ENCODE measurements around the gene CYLD.

Gene CYLD

DNA sequence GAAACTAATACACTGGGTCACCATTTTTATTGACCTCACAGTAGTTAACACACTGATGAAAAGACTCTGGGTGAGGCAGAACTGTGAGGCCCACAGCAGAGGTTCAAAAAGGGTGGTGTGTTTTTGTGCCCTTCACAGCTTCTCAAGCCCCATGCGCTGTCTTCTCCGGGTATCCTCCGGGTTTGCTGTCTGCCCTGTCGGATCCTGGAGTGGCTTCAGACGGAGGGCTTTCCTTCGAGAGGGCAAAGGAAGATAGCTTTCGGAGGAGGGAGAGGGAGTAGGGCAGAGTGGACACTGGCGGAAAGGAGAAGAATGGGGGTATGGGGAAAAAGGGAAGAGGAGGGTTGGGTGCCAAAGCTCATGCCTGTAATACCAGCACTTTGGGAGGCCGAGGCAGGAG lies 80.8 kb downstream of the CYLD start:
- DNase-seq = no peak

- DNase-seq = no peak
Measured at GRCh38 chr16:50826797-50827316, 85.0 kb downstream of the CYLD start.

- no peak for DNase-seq
Measured at GRCh38 chr16:50828164-50828702, 86.3 kb downstream of the CYLD start.

DNA sequence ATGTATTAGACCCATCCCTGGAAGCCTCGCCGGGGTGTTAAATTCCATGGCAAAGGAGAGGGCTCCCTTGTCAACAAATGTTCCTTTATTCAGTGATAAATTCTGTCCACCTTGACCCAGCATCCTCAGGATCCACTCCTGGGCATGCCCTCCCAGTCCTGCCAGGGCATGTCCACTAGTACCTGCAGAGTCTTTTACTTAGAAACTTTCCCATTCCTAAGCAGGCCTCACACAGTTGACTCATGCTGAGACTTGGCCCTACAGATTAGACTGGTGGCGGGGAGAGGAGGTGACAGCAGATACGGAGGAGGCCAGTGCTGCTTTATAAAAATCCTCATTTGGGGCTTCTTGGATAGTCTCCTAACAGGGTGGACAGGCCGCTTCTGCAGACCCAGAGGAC lies 88.8 kb downstream of the CYLD start:
- no peak for DNase-seq

DNA sequence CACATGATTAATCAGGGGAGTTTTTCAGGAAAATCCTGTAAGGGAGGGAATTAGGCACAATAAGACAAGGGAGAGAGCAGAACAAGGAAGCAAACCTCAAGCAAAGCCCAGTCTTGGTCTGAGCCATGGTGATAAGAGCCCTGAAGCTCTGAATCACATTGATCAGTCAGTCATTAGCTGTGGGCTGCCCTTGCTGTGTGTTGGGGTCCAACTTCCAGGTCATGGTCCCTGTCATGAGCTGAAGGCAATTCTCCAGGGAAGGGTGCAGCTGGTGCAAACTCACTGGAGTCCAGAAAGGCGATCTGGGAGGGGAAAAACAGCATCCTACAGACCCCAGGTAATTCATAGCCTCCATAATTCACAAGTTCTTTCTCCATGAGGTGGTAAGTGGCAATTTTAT lies 89.9 kb downstream of the CYLD start:
- DNase-seq = no peak

DNA sequence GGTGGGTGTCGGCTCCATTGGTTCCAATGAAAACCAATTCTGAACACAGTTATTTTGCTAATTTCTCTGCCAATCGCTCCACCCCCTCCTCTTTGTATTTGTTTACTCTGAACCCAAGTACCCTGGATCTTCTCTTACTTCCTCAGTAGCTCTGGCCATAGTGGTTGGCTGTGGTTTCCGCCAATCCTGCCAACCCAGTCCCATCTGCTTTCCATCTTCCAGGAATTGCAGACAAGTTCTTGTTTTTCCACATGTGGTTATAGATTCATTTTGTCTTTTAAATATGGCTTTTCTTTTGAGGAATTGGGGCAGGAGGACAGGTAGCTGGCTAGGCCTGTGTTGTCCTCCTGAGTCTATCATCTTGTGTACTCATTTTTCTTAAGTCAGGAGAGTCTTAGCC lies 92.0 kb downstream of the CYLD start:
- no peak for DNase-seq

DNA sequence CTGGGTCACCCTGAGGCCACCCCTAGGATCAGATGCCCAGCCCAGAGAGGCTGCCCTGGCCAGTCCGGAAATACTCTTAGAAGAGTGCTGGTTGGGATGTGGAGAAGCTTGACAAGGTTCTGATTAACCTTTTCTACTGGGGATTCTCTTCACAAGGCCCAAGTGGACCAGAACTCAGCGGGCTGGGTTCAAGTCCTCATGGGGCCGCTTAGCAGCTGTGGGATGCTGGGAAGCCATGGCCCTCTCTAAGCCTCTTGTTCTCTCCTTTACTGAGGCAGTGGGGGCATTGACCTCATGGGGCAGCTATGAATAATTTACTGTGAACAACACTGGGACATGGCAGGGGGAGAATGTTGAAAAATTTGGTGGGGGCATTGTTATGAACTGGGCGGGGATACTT lies 92.8 kb downstream of the CYLD start:
- DNase-seq = no peak

GRCh38 chr16:50835358-50836060 lies 93.6 kb downstream of the CYLD start:
- no peak for DNase-seq

DNA sequence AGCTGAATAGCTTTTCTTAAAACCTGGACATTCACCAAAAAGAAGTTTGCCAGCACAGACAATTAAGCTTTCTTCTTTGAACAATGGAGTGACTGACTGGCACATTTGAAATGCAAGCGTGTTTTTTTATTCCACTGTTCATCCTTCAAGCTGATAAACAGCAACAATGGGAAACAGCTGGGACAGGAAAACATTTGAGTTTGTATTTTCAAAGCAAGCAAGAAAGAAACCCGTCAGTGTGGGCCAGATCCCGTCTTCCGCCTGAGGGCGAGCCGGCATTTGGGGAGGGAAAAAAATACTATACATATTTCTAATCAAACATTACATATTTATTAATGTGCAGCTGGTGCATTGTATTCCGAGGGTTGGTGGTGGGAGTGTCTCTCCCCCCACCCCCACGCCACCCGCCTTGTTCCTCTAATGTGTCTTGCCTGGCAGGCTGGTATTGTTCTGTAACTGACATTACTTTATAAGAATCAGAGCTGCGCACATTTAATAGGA lies 94.3 kb downstream of the CYLD start:
- DNase-seq = no peak

- no peak for DNase-seq
Measured at GRCh38 chr16:50837324-50837723, 95.4 kb downstream of the CYLD start.

GRCh38 chr16:50838165-50838564 lies 96.3 kb downstream of the CYLD start:
- no peak for DNase-seq

- no peak for DNase-seq
Measured at GRCh38 chr16:50838885-50839284, 97.0 kb downstream of the CYLD start.

- no peak for DNase-seq
Measured at GRCh38 chr16:50839356-50839755, 97.5 kb downstream of the CYLD start.

GRCh38 chr16:50839920-50840729 lies 98.2 kb downstream of the CYLD start:
- no peak for DNase-seq

- peak; percentile 16 for DNase-seq
Measured at GRCh38 chr16:50841081-50841886, 99.4 kb downstream of the CYLD start.

DNA sequence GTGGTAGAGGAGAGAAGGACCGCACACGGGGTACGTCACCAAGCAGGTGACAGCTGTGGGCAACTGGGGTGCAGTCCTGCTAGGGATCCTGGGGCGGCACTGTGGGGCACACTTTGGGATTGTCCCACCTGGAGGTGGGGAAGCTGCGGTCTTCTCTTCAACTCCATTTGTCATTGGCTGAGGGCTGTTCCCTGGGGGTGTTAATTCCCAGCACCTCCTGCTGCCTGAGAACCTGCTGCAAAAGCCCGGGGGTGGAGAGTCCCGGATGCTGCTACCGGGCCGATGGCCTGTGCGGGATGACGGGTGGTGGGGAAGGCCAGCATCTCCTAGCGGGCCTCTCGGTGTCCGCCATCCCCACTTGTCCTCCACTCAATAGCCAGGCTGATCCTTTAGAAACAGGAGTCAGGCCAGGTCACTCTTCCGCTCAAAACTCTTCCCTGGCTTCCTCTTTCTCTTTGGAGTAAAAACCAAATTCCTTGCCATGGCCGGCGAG lies 100.2 kb downstream of the CYLD start:
- no peak for DNase-seq

GRCh38 chr16:50842589-50842988 lies 100.7 kb downstream of the CYLD start:
- DNase-seq = no peak

- DNase-seq = no peak
Measured at GRCh38 chr16:50844840-50845239, 103.0 kb downstream of the CYLD start.

GRCh38 chr16:50845296-50845695 lies 103.4 kb downstream of the CYLD start:
- DNase-seq = no peak

DNA sequence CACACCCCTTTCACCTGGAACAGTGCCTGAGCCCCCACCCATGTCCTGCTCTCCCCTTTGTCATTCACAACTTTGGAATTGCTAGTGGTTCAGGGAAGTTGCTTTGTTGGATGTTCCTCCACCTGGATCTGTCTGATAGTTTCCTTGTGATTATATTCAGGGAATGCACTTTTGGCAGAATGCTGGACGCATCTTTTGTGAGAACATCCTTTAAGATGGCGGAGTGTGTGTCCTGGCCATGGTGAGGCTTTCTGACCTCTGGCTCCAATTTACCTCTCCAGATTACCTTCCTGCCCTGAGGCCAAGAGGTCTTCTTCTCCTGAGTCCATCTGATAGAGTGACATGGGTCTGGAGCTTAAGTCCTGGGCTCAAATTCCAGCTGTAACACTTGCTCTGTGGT lies 104.6 kb downstream of the CYLD start:
- DNase-seq = no peak

DNA sequence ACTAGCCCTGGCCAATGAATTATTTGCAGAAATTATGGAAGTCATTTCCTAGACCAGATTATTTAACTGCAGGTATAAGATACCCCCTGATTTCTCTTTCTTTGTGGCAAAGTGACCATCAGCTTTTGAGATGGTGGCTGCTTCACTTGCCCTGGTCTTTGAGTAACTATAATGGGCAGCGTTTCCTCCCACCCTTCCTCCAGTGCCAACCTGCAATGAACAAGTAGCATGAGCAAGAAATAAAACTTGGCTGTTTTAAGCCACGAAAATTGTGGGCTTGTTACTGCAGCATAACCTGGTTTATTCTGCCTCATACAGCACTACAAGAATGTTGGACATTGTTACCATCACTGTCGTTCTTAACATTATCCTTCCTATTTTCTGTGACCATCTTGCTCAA lies 105.3 kb downstream of the CYLD start:
- no peak for DNase-seq

- no peak for DNase-seq
Measured at GRCh38 chr16:50848755-50849514, 107.0 kb downstream of the CYLD start.
